ENCODE results near the gene RIOK3.

Gene RIOK3

GRCh38 chr18:23521271-23521670 lies 68.2 kb downstream of the RIOK3 start:
- no peak for DNase-seq (ENCODE audit: low spot score)
- Histone ChIP-seq H3K4me3 (no peak overlapping the region), H3K27ac (peak overlapping the region in 1 of 2 donors; percentile 5)
- no peak for TF ChIP-seq CTCF (IDR thresholded peaks at IDR 0.05)

GRCh38 chr18:23521907-23522306 lies 68.8 kb downstream of the RIOK3 start:
- Histone ChIP-seq H3K4me3 (no peak overlapping the region), H3K27ac (no peak overlapping the region)
- no peak for DNase-seq (ENCODE audit: low spot score)
- TF ChIP-seq CTCF (IDR thresholded peaks at IDR 0.05) = no peak

- Histone ChIP-seq H3K4me3 (no peak overlapping the region), H3K27ac (no peak overlapping the region)
- no peak for TF ChIP-seq CTCF (IDR thresholded peaks at IDR 0.05)
- DNase-seq (ENCODE audit: low spot score) = no peak
These were observed 70.5 kb downstream of the RIOK3 start for GRCh38 chr18:23523429-23524212.

- Histone ChIP-seq H3K27ac (no peak overlapping the region), H3K4me3 (no peak overlapping the region)
- no peak for TF ChIP-seq CTCF (IDR thresholded peaks at IDR 0.05)
- no peak for DNase-seq (ENCODE audit: low spot score)
These were observed 71.2 kb downstream of the RIOK3 start for GRCh38 chr18:23524213-23524707.

GRCh38 chr18:23526501-23527063 lies 73.5 kb downstream of the RIOK3 start:
- no peak for DNase-seq (ENCODE audit: low spot score)
- no peak overlapping the region for H3K27ac ChIP-seq
- TF ChIP-seq CTCF (IDR thresholded peaks at IDR 0.05) = no peak
- H3K4me3 ChIP-seq = no peak overlapping the region

GRCh38 chr18:23528580-23529472 lies 75.7 kb downstream of the RIOK3 start:
- no peak for DNase-seq (ENCODE audit: low spot score)
- H3K27ac ChIP-seq = peak overlapping the region in 1 of 2 donors; percentile 12
- H3K4me3 ChIP-seq = no peak overlapping the region
- no peak for TF ChIP-seq CTCF (IDR thresholded peaks at IDR 0.05)

All from coronary artery (tissue), 2 donors.